Upper lobe of left lung (tissue), 6 donors: ENCODE results near the gene PLEKHM2. TPM values are rescaled to one million over a fixed set of nuclear protein-coding genes. Genes with fewer than 3 reads are reported as not detected.
"Not testable (repeated sequence)": the region's sequence is repeated elsewhere in the genome, so short reads cannot be mapped to it uniquely, and the experiment has no call there.

Source experiments
- ATAC-seq, 2 donors: fragments of 200-7000 bp; cut with Tn5 transposase; one replicate each; pipeline ENCODE4 v1.9.1; 2022; ENCODE audit warnings: mild to moderate bottlenecking in 2 of 2, moderate library complexity in 2 of 2; ENCODE audit not compliant: low FRiP score in 2 of 2
- DNase-seq, 2 donors: peaks; one replicate each; pipeline ENCODE4 v3.0.0-alpha.2; 2019 to 2020
- H3K27ac ChIP-seq, 4 donors: fragments of 200-600 bp; sonication (generic); one replicate each; pipeline ENCODE4 v1.5.1; 2016 to 2019
- H3K27me3 ChIP-seq, 4 donors: fragments of 200-600 bp; sonication (generic); one replicate each; pipeline ENCODE4 v1.5.1; 2017 to 2019
- H3K36me3 ChIP-seq, 4 donors: fragments of 200-600 bp; sonication (generic); one replicate each; pipeline ENCODE4 v1.5.1; 2016 to 2019
- H3K4me1 ChIP-seq, 4 donors: fragments of 200-600 bp; sonication (generic); one replicate each; pipeline ENCODE4 v1.5.1; 2018 to 2019
- H3K4me3 ChIP-seq, 4 donors: fragments of 200-600 bp; sonication (generic); one replicate each; pipeline ENCODE4 v1.5.1; 2017 to 2019; ENCODE audit warnings: mild to moderate bottlenecking in 2 of 4, moderate library complexity in 1 of 4
- H3K9me3 ChIP-seq, 4 donors: fragments of 200-600 bp; sonication (generic); one replicate each; pipeline ENCODE4 v1.5.1; 2018 to 2019
- EP300 ChIP-seq, 4 donors: sonication (generic); formaldehyde crosslinking; IDR thresholded peaks; one replicate each; pipeline ENCODE4 v1.5.1; 2017; ENCODE audit warnings: antibody characterized with exemption in 4 of 4, control low read depth in 2 of 4
- POLR2A ChIP-seq, 4 donors: fragments of 450-650 bp; IDR thresholded peaks; one replicate each; pipeline ENCODE4 v1.5.1; 2016 to 2017; ENCODE audit warnings: antibody characterized with exemption in 4 of 4, mild to moderate bottlenecking in 2 of 4
- POLR2AphosphoS5 ChIP-seq, 2 donors: sonication (generic); formaldehyde crosslinking; IDR thresholded peaks; one replicate each; pipeline ENCODE4 v1.5.1; 2017; ENCODE audit warnings: antibody characterized with exemption in 2 of 2
- whole genome bisulfite sequencing, 2 donors: methylation state at CpG; one replicate each; pipeline ENCODE4 v1.1.5; 2017 to 2018; 5-methylcytosine and 5-hydroxymethylcytosine counted together
- total RNA-seq, 6 donors: library from RNA; depleted of rRNA in 4 of 6; stranded (reverse); fragments of >200 nt in 4 of 6; gene quantifications; one replicate each; pipeline versions ENCODE4 v1.1.0 to v1.2.1, GENCODE V29; 2016 to 2021
- TF ChIP-seq, protein P1 (sequence below), 6 experiments: fragments of 450-650 bp in 4 of 6; fragments of 200-600 bp in 2 of 6; sonication (generic) in 2 of 6; IDR thresholded peaks; one replicate each; pipeline ENCODE4 v1.5.1; 2016 to 2019; ENCODE audit warnings: antibody characterized with exemption in 6 of 6
- donor health status: DM: no; HTN: no; CAD: no; lungs with moderate emphysema.
- donor health status: DM: no; HTN: yes; CAD: no; lungs with severe emphysema.

Gene PLEKHM2
- total RNA-seq, 6 donors from 2014 or later, result 50.3 to 120 (median 83.3) TPM

- no peak overlapping the region for H3K27ac ChIP-seq
- WGBS, 2 donors, result 93 to 100% methylated on average over 2 of the region's 2 CpGs
- H3K4me1 ChIP-seq, result peaks cover 33 to 55% (median 42%) of the 10 kb centered on the region in 4 donors
- H3K4me3 ChIP-seq, result no peak overlapping the region
- H3K27me3 ChIP-seq, result no peaks in the 10 kb centered on the region
- H3K36me3 ChIP-seq, result peaks cover 0 to 6% (median 0%) of the 10 kb centered on the region in 4 donors
- TF ChIP-seq, protein P1, sequence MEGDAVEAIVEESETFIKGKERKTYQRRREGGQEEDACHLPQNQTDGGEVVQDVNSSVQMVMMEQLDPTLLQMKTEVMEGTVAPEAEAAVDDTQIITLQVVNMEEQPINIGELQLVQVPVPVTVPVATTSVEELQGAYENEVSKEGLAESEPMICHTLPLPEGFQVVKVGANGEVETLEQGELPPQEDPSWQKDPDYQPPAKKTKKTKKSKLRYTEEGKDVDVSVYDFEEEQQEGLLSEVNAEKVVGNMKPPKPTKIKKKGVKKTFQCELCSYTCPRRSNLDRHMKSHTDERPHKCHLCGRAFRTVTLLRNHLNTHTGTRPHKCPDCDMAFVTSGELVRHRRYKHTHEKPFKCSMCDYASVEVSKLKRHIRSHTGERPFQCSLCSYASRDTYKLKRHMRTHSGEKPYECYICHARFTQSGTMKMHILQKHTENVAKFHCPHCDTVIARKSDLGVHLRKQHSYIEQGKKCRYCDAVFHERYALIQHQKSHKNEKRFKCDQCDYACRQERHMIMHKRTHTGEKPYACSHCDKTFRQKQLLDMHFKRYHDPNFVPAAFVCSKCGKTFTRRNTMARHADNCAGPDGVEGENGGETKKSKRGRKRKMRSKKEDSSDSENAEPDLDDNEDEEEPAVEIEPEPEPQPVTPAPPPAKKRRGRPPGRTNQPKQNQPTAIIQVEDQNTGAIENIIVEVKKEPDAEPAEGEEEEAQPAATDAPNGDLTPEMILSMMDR (IDR thresholded peaks at IDR 0.05), result no peak
- no peak for TF ChIP-seq POLR2AphosphoS5 (IDR thresholded peaks at IDR 0.05)
- TF ChIP-seq EP300 (IDR thresholded peaks at IDR 0.05), result no peak
- no peak for TF ChIP-seq POLR2A (IDR thresholded peaks at IDR 0.05)
- H3K9me3 ChIP-seq, result no peaks in the 10 kb centered on the region
- ATAC-seq, result no peak
- DNase-seq, result no peak
These were observed 14.1 kb downstream of the PLEKHM2 start for GRCh38 chr1:15698201-15698600.

DNA sequence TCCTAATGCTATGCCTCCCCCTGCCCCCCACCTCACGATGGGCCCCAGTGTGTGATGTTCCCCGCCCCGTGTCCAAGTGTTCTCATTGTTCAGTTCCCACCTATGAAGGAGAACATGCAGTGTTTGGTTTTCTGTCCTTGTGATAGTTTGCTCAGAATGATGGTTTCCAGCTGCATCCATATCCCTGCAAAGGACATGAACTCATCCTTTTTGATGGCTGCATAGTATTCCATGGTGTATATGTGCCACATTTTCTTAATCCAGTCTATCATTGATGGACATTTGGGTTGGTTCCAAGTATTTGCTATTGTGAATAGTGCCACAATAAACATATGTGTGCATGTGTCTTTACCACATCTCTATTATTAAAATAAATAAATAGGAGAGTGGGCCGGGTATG lies 15.2 kb downstream of the PLEKHM2 start:
- H3K4me3 ChIP-seq, H3K36me3 ChIP-seq, H3K27ac ChIP-seq, H3K9me3 ChIP-seq, DNase-seq, H3K27me3 ChIP-seq, ATAC-seq: not testable (repeated sequence)
- peaks cover 44 to 66% (median 52%) of the 10 kb centered on the region in 4 donors for H3K4me1 ChIP-seq
- WGBS, 2 donors, result 88 to 89% methylated on average over 4 of the region's 4 CpGs

- TF ChIP-seq POLR2AphosphoS5 (IDR thresholded peaks at IDR 0.05), result no peak
- TF ChIP-seq, protein P1 (IDR thresholded peaks at IDR 0.05), result no peak
- TF ChIP-seq EP300 (IDR thresholded peaks at IDR 0.05), result no peak
- no peak for TF ChIP-seq POLR2A (IDR thresholded peaks at IDR 0.05)
- Histone ChIP-seq H3K27me3 (no peaks in the 10 kb centered on the region), H3K4me3 (no peak overlapping the region), H3K4me1 (peaks cover 44 to 74% (median 57%) of the 10 kb centered on the region in 4 donors), H3K36me3 (peaks cover 0 to 6% (median 0%) of the 10 kb centered on the region in 4 donors), H3K27ac (peak overlapping the region in 1 of 4 donors; percentile 24), H3K9me3 (no peaks in the 10 kb centered on the region)
- 70 to 75% methylated on average over 6 of the region's 6 CpGs for WGBS, 2 donors
- peak in 1 of 2 donors; percentile 70 for ATAC-seq
- peak in 1 of 2 donors; percentile 52 for DNase-seq
These were observed 16.4 kb downstream of the PLEKHM2 start for GRCh38 chr1:15700508-15700907.

- Histone ChIP-seq H3K27ac (no peak overlapping the region), H3K9me3 (no peaks in the 10 kb centered on the region)
These were observed 17.7 kb downstream of the PLEKHM2 start for GRCh38 chr1:15701784-15702183.

DNA sequence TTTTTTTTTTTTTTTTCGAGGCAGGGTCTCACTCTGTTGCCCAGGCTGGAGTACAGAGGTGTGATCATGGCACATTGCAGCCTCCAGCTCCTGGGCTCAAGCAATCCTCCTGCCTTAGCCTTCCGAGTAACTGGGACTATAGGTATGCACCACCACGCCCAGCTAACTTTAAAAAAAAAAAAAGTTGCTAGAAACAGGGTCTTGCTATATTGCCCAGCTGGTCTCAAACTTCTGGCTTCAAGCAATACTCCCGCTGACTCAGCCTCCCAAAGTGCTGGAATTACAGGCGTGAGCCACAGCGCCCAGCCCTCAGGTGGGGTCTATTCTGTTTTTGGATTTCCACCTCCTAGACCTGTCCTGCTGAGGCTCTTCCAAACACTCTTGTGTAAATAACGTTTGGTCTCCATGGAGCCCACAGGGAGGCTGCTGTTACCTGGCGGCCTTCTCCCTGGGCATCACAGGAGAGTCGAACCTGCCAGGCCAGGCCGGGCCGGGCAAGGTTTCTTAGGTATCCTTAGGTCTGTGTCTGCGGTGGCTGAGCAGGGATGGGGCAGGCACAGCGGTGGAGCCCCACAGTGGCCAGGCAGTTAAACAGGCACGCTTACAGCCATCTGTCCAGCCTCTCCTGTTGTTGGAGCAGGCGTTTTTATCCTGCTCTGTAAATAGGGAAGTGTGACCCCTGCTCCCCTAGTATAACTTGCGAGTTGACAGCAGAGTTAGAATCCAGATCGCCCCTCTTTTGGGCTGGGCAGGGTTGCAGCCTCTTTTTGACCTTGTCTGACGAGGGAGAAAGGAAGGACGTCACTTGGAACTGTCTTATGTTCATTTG lies 18.8 kb downstream of the PLEKHM2 start:
- peak; percentile 47 to 73 for DNase-seq
- 70 to 74% methylated on average over 16 to 19 of the region's 19 CpGs for WGBS, 2 donors
- TF ChIP-seq POLR2A (IDR thresholded peaks at IDR 0.05), result no peak
- TF ChIP-seq POLR2AphosphoS5 (IDR thresholded peaks at IDR 0.05), result no peak
- TF ChIP-seq, protein P1 (IDR thresholded peaks at IDR 0.05), result no peak
- no peak for TF ChIP-seq EP300 (IDR thresholded peaks at IDR 0.05)
- Histone ChIP-seq H3K4me3 (no peak overlapping the region), H3K4me1 (peaks cover 38 to 77% (median 63%) of the 10 kb centered on the region in 4 donors), H3K9me3 (no peaks in the 10 kb centered on the region), H3K36me3 (no peaks in the 10 kb centered on the region), H3K27me3 (no peaks in the 10 kb centered on the region), H3K27ac (peak overlapping the region; percentile 55 to 83 (median 82))
- ATAC-seq, result peak; percentile 4 to 25

More at GRCh38 chr1:15701784-15702183, 17.7 kb downstream of the PLEKHM2 start:
- Histone ChIP-seq H3K27me3 (no peaks in the 10 kb centered on the region), H3K4me3 (no peak overlapping the region), H3K36me3 (peaks cover 0 to under 1% (median 0%) of the 10 kb centered on the region in 4 donors), H3K4me1 (peaks cover 40 to 79% (median 63%) of the 10 kb centered on the region in 4 donors)
- DNase-seq (no peak), ATAC-seq (no peak)
- TF ChIP-seq, protein P1 (IDR thresholded peaks at IDR 0.05), result no peak
- TF ChIP-seq POLR2A (IDR thresholded peaks at IDR 0.05) (no peak), EP300 (IDR thresholded peaks at IDR 0.05) (no peak), POLR2AphosphoS5 (IDR thresholded peaks at IDR 0.05) (no peak)
- 92% methylated on average over 6 to 8 of the region's 8 CpGs for WGBS, 2 donors
